Activated naive CD4-positive, alpha-beta T cell treated with Interleukin-2 at 50 U/mL for 16 hours (primary cell): Measurements from ENCODE around the gene LPAR2.
A peak's percentile ranks its signal among the peaks of the same experiment; 100 is the strongest.

Experiments
- DNase-seq: peaks from one replicate; pipeline ENCODE4 v3.0.0-alpha.2; 2020

Gene LPAR2

DNA sequence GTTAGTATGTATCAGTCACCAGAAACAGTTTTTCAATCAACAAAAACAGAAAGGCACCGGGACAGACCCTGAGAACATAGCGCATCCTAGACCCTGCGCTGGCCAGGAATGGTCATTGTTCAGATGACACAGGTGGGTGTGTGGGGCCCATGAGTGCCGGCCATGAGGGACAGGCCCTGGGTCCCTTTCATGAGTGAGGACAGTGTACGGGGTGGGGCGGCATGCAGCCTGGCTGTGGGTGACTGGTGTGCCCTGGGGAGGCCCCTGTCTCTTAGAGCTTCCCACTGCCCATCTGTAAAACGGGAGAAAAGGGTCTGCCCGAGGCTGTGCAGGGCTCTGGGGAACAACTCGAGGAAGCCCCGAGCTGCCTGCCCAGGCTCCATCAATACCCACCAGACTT lies 35.3 kb downstream of the LPAR2 start:
- DNase-seq = no peak

- peak; percentile 76 for DNase-seq
Measured at GRCh38 chr19:19591133-19591825, 36.7 kb downstream of the LPAR2 start.

DNA sequence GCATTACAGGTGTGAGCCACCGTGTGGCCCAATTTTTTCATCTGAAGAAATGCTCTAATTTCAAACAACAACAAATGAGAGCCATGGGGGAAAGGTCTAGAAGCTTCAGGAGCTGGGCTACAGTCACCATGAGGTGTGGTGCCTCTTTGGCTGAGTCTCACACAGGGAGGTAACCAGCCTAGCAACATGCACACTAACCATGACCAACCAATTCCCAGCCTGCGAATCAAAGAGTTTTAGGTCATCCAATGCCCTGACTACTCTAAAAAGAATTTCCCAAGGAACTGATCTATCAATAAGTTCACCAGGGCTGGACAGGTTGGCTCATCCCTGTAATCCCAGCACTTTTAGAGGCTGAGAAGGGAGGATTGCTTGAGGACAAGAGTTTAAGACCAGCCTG lies 39.5 kb downstream of the LPAR2 start:
- no peak for DNase-seq

GRCh38 chr19:19587771-19588170 lies 40.2 kb downstream of the LPAR2 start:
- no peak for DNase-seq

DNA sequence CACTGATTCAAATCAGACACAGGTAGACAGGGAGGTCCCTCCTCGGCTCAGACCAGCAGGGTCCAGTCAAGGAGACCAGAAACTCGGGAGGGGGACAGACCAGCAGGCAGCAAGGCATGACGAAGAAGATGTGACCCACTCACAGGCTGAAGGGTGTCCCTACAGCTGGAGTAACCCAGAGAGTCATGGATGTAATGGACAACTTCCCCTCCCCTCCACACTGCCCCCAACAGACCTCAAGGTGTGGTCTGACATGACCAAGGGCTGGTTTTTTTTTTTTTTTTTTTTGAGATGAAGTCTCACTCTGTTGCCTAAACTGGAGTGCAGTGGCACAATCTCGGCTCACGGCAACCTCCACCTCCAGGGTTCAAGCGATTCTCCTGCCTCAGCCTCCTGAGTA lies 43.7 kb downstream of the LPAR2 start:
- DNase-seq = no peak

GRCh38 chr19:19582471-19582870 lies 45.5 kb downstream of the LPAR2 start:
- no peak for DNase-seq

DNA sequence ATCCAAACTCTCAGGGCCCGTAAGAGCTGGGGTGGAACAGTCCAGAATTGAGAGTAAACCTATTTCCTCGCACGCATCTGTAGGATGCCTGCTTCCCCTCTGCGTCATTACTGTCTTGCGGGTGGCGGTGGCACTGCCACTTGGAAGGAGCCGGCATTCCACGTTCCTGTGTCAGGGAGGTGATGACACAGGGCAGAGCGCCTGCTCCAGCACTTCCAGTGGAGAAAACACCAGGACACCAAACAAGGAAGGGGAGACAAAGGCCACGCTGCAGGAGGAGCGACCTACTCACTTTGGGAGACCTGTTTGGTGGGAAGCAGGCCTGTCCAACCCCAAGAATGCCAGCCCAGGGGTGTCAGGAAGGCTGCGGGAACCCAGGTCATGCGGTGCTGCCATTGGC lies 46.6 kb downstream of the LPAR2 start:
- DNase-seq = no peak

- no peak for DNase-seq
Measured at GRCh38 chr19:19580418-19580817, 47.6 kb downstream of the LPAR2 start.

DNA sequence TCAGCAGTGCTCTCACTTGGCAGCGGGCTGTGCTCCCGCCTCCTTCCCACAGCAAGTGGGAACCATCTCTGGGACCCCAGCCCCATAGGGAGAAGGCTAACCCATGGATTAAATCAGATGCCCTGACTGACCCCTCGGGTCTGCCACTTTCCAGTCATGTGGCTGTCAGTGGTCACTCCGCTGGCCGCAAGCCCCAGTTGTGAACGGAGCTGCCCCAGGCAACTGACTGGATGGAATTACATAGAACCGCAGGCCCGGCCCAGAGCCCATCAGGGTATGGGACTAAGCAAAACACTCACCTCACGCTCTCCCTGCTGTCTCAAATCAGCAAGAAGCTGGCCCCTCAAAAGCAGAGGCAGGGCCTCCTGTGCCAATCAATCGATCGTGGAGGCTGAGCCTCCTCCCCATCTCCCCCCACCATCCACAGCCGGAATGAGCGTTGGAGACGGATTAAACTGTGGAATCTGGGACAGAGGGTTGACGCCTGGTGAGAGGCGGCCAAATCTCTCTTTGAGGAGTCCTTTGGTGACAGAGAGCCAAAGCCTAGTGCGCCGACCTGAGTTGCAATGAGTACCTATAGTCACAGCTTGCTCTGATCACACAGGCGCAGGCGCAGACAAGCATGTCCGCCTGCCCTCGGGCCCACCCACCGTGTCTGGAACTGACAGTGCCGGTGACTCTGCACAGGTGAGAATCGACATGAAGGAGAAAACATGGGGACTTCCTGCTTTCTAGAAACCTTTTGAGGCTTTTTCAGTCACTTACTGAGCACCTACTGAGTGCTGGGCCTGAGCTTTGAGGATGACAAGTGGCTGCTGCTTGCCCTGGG lies 48.3 kb downstream of the LPAR2 start:
- no peak for DNase-seq

DNA sequence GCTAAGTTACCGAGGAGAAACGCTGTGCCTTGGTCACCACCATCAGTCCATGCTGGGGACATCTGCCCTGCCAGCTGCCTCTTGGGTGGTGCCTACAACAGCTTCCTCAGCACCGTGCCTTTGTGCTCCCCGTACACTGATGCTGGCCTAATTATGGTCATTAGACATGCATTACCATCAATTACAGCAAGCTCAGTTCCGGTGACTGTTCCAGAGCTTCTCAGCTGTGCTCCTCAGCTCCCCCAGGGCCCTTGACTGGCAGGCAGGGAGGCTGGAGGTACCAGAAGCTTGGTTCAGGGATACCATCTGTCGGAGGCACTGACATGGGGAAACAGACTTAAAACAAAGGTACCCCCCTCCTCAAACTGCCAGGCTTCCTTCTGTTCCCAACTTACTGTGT lies 49.8 kb downstream of the LPAR2 start:
- DNase-seq = no peak

GRCh38 chr19:19575411-19575810 lies 52.6 kb downstream of the LPAR2 start:
- no peak for DNase-seq
